ENCODE results near the gene FAM110D.

The FAM110D gene

DNA sequence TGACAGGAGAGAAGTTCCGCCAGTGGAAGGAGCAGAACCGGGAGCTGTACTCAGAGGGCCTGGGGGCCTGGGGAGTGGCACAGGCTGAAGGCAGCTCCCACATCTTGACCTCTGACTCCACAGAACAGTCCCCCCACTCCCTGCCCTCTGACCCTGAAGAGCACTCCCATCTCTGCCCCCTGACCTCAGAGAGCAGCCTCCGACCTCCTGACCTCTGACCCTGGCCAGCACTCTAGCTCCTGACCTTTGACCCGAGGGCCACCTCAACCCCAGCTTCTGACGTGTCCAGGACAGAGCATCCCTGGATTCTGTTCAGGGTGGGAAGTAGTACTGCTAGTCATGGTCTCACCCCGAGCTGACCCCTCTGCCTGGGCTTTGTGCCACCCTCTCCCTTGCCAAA lies 30.5 kb downstream of the FAM110D start:
- no peak for DNase-seq (ENCODE audit: low read depth in 2 of 2)

- no peak for DNase-seq (ENCODE audit: low read depth in 2 of 2)
Measured at GRCh38 chr1:26189751-26190275, 30.9 kb downstream of the FAM110D start.

GRCh38 chr1:26190373-26190987 lies 31.6 kb downstream of the FAM110D start, which contains the start of gene CATSPER4:
TSS of gene CATSPER4 (plus strand) at chr1:26190602. CDS start at chr1:26190628, 26 bp downstream.
- DNase-seq (ENCODE audit: low read depth in 2 of 2), result no peak

GRCh38 chr1:26191739-26192138 lies 32.9 kb downstream of the FAM110D start:
- DNase-seq (ENCODE audit: low read depth in 2 of 2), result no peak

- DNase-seq (ENCODE audit: low read depth in 2 of 2), result no peak
Measured at GRCh38 chr1:26195805-26196204, 36.9 kb downstream of the FAM110D start.

GRCh38 chr1:26197301-26197700 lies 38.4 kb downstream of the FAM110D start:
- no peak for DNase-seq (ENCODE audit: low read depth in 2 of 2)

GRCh38 chr1:26197813-26198212 lies 38.9 kb downstream of the FAM110D start:
- DNase-seq (ENCODE audit: low read depth in 2 of 2), result no peak

- no peak for DNase-seq (ENCODE audit: low read depth in 2 of 2)
Measured at GRCh38 chr1:26200413-26200812, 41.5 kb downstream of the FAM110D start.

DNA sequence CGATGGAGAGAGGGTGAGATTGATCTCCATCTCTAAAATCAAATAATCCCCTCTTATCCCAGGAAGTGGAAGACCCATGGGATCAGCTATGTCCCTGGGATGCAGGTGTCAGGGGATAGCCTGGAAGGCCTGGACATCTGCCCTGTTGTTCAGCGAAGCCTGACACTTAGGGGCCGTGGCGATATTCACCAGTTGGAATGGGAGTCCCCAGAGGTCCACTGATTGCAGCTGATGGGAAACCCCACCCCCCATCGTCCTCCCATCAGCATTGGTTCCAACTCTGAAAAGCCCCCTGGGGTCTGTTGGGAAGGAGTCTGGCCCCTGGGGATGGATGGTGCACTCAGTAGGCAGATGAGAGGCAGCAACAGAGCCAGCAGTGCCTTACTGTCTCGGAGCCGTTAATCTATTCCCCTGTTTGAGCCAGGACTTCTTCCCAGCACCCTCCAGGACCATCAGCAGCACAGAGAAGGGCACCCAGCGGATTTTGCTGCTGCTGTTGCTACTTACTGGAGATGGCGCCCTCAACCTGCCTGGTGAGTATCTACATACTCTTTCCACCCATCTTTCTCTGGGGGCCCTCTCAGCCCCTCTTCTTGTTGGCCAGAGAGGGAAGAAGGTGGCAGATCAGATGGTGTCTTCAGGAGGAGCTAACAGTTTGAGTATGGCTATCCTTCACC lies 44.9 kb downstream of the FAM110D start:
- no peak for DNase-seq (ENCODE audit: low read depth in 2 of 2)

GRCh38 chr1:26210147-26210870 lies 51.4 kb downstream of the FAM110D start:
- no peak for DNase-seq (ENCODE audit: low read depth in 2 of 2)

- DNase-seq (ENCODE audit: low read depth in 2 of 2), result no peak
Measured at GRCh38 chr1:26212726-26213125, 53.8 kb downstream of the FAM110D start.

- DNase-seq (ENCODE audit: low read depth in 2 of 2), result no peak
Measured at GRCh38 chr1:26213335-26213905, 54.5 kb downstream of the FAM110D start.
